Mesothelial cell of epicardium (in vitro differentiated cells): ENCODE measurements around the gene FBXW2. TPM values are rescaled to one million over a fixed set of nuclear protein-coding genes. Genes with fewer than 3 reads are reported as not detected.

Source experiments
- DNase-seq, 2 experiments: peaks; one replicate each; pipeline ENCODE4 v3.0.0; 2021; ENCODE audit warnings: low spot score in 2 of 2; ENCODE audit not compliant: unreplicated experiment in 2 of 2
- H3K27ac Mint-ChIP-seq: 2 replicates; pipeline ENCODE4 v1.8.0; 2021; ENCODE audit warnings: mixed read lengths
- H3K27me3 Mint-ChIP-seq: 2 replicates; pipeline ENCODE4 v1.8.0; 2021; ENCODE audit warnings: low read depth, mixed read lengths
- H3K36me3 Mint-ChIP-seq: 2 replicates; pipeline ENCODE4 v1.8.0; 2021; ENCODE audit warnings: mixed read lengths
- H3K4me1 Mint-ChIP-seq: 2 replicates; pipeline ENCODE4 v1.8.0; 2021; ENCODE audit warnings: mixed read lengths
- H3K4me3 Mint-ChIP-seq: 2 replicates; pipeline ENCODE4 v1.8.0; 2021; ENCODE audit warnings: mild to moderate bottlenecking, moderate library complexity, mixed read lengths
- H3K9me3 Mint-ChIP-seq: 2 replicates; pipeline ENCODE4 v1.8.0; 2021; ENCODE audit warnings: mixed read lengths
- total RNA-seq: library from RNA; stranded (reverse); gene quantifications from 3 replicates; pipeline ENCODE4 v1.2.1, GENCODE V29; 2021
- TF ChIP-seq, protein P1 (sequence below): fragments of 200-600 bp; sonication (generic); IDR thresholded peaks from one replicate; pipeline ENCODE4 v1.5.0; 2021; ENCODE audit warnings: antibody characterized with exemption; ENCODE audit not compliant: unreplicated experiment

Gene FBXW2
- total RNA-seq, 1 donor from 2014 or later: 67.5 TPM

DNA sequence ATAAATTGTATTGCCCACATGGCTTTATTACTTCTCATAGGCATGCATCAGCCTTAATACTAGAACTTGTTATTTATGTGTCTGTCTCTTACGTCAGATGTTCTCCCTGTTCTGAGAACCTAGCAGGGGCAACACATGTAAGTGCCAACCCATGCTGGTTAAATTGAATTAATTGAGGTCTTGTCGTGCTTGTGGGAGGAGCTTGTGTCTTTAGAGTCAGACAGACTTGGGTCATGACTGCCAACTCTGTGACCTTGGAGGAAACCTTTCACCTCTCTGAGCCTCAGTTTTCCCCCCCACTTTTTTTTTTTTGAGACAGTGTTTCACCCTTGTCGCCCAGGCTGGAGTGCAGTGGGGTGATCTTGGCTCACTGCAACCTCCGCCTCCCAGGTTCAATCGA is 76.7 kb downstream of the FBXW2 start:
- no peak for DNase-seq
- H3K9me3 Mint-ChIP-seq: peaks cover 3% of the 10 kb centered on the region
- H3K36me3 Mint-ChIP-seq: no peaks in the 10 kb centered on the region
- TF ChIP-seq, protein P1, sequence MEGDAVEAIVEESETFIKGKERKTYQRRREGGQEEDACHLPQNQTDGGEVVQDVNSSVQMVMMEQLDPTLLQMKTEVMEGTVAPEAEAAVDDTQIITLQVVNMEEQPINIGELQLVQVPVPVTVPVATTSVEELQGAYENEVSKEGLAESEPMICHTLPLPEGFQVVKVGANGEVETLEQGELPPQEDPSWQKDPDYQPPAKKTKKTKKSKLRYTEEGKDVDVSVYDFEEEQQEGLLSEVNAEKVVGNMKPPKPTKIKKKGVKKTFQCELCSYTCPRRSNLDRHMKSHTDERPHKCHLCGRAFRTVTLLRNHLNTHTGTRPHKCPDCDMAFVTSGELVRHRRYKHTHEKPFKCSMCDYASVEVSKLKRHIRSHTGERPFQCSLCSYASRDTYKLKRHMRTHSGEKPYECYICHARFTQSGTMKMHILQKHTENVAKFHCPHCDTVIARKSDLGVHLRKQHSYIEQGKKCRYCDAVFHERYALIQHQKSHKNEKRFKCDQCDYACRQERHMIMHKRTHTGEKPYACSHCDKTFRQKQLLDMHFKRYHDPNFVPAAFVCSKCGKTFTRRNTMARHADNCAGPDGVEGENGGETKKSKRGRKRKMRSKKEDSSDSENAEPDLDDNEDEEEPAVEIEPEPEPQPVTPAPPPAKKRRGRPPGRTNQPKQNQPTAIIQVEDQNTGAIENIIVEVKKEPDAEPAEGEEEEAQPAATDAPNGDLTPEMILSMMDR: no peak
- H3K4me3 Mint-ChIP-seq: no peak overlapping the region
- H3K4me1 Mint-ChIP-seq: peaks cover 27% of the 10 kb centered on the region
- H3K27ac Mint-ChIP-seq: no peak overlapping the region
- H3K27me3 Mint-ChIP-seq: no peaks in the 10 kb centered on the region

DNA sequence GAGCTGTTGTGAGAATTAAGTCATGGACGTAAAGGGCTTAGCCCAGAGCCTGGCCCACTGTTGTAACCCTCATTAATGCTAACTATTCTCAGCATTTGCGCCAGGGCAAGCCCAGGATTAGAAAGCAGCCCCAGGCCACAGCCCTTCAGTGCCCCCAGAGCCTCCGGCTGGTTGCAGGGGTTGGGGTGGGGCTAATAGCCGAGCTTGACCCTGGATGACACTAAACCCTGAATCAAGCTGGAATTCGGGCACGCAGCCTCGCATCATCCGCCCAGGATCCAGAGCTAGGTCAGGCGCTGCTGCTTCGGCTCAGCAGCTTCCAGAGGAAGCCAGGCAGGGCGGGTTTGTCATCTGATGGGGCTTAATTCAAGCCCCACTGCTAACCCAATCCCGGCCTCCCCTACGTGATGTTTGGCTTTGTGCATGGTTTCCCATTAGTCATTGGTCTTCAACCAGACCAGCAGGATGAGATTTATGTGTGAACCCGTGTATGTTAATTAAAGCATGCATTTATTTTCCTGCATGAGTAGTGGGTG is 77.8 kb downstream of the FBXW2 start:
- Mint-ChIP-seq H3K4me3 (peak overlapping the region; percentile 83), H3K4me1 (peaks cover 36% of the 10 kb centered on the region), H3K27me3 (no peaks in the 10 kb centered on the region), H3K36me3 (no peaks in the 10 kb centered on the region), H3K27ac (peak overlapping the region; percentile 77), H3K9me3 (peaks cover 3% of the 10 kb centered on the region)
- TF ChIP-seq, protein P1: no peak
- no peak for DNase-seq

- DNase-seq: no peak
Measured at GRCh38 chr9:120714846-120715388, 78.3 kb downstream of the FBXW2 start.

GRCh38 chr9:120714088-120714845 is 78.9 kb downstream of the FBXW2 start, which contains the start of gene MEGF9:
Gene MEGF9, minus strand, starts transcription at chr9:120714470. Its CDS starts 112 bp downstream, at chr9:120714358.
- no peaks in the 10 kb centered on the region for H3K27me3 Mint-ChIP-seq
- peak; percentile 95 to 99 for DNase-seq
- H3K36me3 Mint-ChIP-seq: no peaks in the 10 kb centered on the region
- peaks cover 3% of the 10 kb centered on the region for H3K9me3 Mint-ChIP-seq
- TF ChIP-seq, protein P1: no peak
- H3K27ac Mint-ChIP-seq: peak within 1 kb of the TSS; percentile 77
- H3K4me1 Mint-ChIP-seq: peaks cover 37% of the 10 kb centered on the region
- peak within 1 kb of the TSS; percentile 89 for H3K4me3 Mint-ChIP-seq

More at GRCh38 chr9:120714846-120715388, 78.3 kb downstream of the FBXW2 start:
- peaks cover 3% of the 10 kb centered on the region for H3K9me3 Mint-ChIP-seq
- H3K4me3 Mint-ChIP-seq: peak overlapping the region; percentile 83
- peaks cover 37% of the 10 kb centered on the region for H3K4me1 Mint-ChIP-seq
- no peaks in the 10 kb centered on the region for H3K27me3 Mint-ChIP-seq
- no peaks in the 10 kb centered on the region for H3K36me3 Mint-ChIP-seq
- H3K27ac Mint-ChIP-seq: peak overlapping the region; percentile 77
- TF ChIP-seq, protein P1: no peak

GRCh38 chr9:120713257-120714087 is 79.7 kb downstream of the FBXW2 start:
- DNase-seq: peak in 1 of 2 experiments; percentile 53
- no peaks in the 10 kb centered on the region for H3K27me3 Mint-ChIP-seq
- H3K27ac Mint-ChIP-seq: peak overlapping the region; percentile 62
- TF ChIP-seq, protein P1: no peak
- peak overlapping the region; percentile 89 for H3K4me3 Mint-ChIP-seq
- peaks cover 3% of the 10 kb centered on the region for H3K9me3 Mint-ChIP-seq
- H3K4me1 Mint-ChIP-seq: peaks cover 40% of the 10 kb centered on the region
- H3K36me3 Mint-ChIP-seq: no peaks in the 10 kb centered on the region
